Measurements from ENCODE around the gene TMC7.
"Not testable (repeated sequence)": the region's sequence is repeated elsewhere in the genome, so short reads cannot be mapped to it uniquely, and the experiment has no call there.

TMC7 gene

GRCh38 chr16:18943414-18943813 is 40.3 kb upstream of the TMC7 start:
- no peak for DNase-seq (ENCODE audit: low read depth)
- no peak for TF ChIP-seq CTCF (IDR thresholded peaks at IDR 0.05; ENCODE audit: insufficient read depth, low read depth, low read length, missing control alignments)

GRCh38 chr16:18945233-18945632 is 38.5 kb upstream of the TMC7 start:
- no peak for TF ChIP-seq CTCF (IDR thresholded peaks at IDR 0.05; ENCODE audit: insufficient read depth, low read depth, low read length, missing control alignments)
- no peak for DNase-seq (ENCODE audit: low read depth)
- no peak overlapping the region for H3K4me3 ChIP-seq (ENCODE audit: low read depth, low read length)

More at GRCh38 chr16:18943414-18943813, 40.3 kb upstream of the TMC7 start:
- no peak overlapping the region for H3K4me3 ChIP-seq (ENCODE audit: low read depth, low read length)

GRCh38 chr16:18948372-18949020 is 35.2 kb upstream of the TMC7 start:
- no peak for TF ChIP-seq CTCF (IDR thresholded peaks at IDR 0.05; ENCODE audit: insufficient read depth, low read depth, low read length, missing control alignments)
- no peak overlapping the region for H3K4me3 ChIP-seq (ENCODE audit: low read depth, low read length)
- no peak for DNase-seq (ENCODE audit: low read depth)

- no peak for TF ChIP-seq CTCF (IDR thresholded peaks at IDR 0.05; ENCODE audit: insufficient read depth, low read depth, low read length, missing control alignments)
- H3K4me3 ChIP-seq (ENCODE audit: low read depth, low read length) = no peak overlapping the region
- DNase-seq (ENCODE audit: low read depth) = no peak
Measured at GRCh38 chr16:18950469-18951185, 33.1 kb upstream of the TMC7 start.

- TF ChIP-seq CTCF (IDR thresholded peaks at IDR 0.05; ENCODE audit: insufficient read depth, low read depth, low read length, missing control alignments) = no peak
- H3K4me3 ChIP-seq (ENCODE audit: low read depth, low read length) = no peak overlapping the region
Measured at GRCh38 chr16:18953547-18953946, 30.2 kb upstream of the TMC7 start.

GRCh38 chr16:18955874-18956580 is 27.7 kb upstream of the TMC7 start:
- H3K4me3 ChIP-seq (ENCODE audit: low read depth, low read length) = peak overlapping the region; percentile 25
- DNase-seq (ENCODE audit: low read depth) = peak; percentile 53

More at GRCh38 chr16:18953547-18953946, 30.2 kb upstream of the TMC7 start:
- DNase-seq (ENCODE audit: low read depth) = no peak

- H3K4me3 ChIP-seq (ENCODE audit: low read depth, low read length); DNase-seq (ENCODE audit: low read depth): not testable (repeated sequence)
Measured at GRCh38 chr16:18956658-18957241, 27.0 kb upstream of the TMC7 start.

All from GM12865 (cell line).